ENCODE data around the gene ICE2.

Gene ICE2

GRCh38 chr15:60514261-60514881 is 35.4 kb upstream of the ICE2 start:
- Histone ChIP-seq H3K9me3 (ENCODE audit: insufficient read depth, low read length) (no peaks in the 10 kb centered on the region), H3K79me2 (ENCODE audit: insufficient read depth, low read length) (no peaks in the 10 kb centered on the region), H3K9me2 (replicated peaks; ENCODE audit: insufficient read depth, low read length) (no peaks in the 10 kb centered on the region), H4K20me1 (ENCODE audit: low read depth, low read length) (no peaks in the 10 kb centered on the region), H2AFZ (ENCODE audit: low read depth, low read length, severe bottlenecking) (no peak overlapping the region), H3K27ac (ENCODE audit: low read depth, low read length) (no peak overlapping the region), H3K9ac (ENCODE audit: low read length) (no peak overlapping the region), H3K4me3 (ENCODE audit: insufficient read depth, low read length, poor library complexity, severe bottlenecking) (no peak overlapping the region), H3K4me2 (ENCODE audit: low read depth, low read length, poor library complexity, severe bottlenecking) (no peak overlapping the region), H3K36me3 (ENCODE audit: low read length) (no peaks in the 10 kb centered on the region), H3K27me3 (ENCODE audit: low read length) (no peaks in the 10 kb centered on the region), H3F3A (ENCODE audit: insufficient read depth) (no peaks in the 10 kb centered on the region)
- TF ChIP-seq CTCF (IDR thresholded peaks at IDR 0.05; ENCODE audit: insufficient read depth, low read length, poor library complexity, severe bottlenecking) (no peak), EZH2phosphoT487 (conservative IDR thresholded peaks at IDR 0.05; ENCODE audit: low read length) (no peak)

GRCh38 chr15:60513676-60514075 is 34.7 kb upstream of the ICE2 start:
- Histone ChIP-seq H3K79me2 (ENCODE audit: insufficient read depth, low read length) (no peaks in the 10 kb centered on the region), H3K9me2 (replicated peaks; ENCODE audit: insufficient read depth, low read length) (no peaks in the 10 kb centered on the region), H3K9me3 (ENCODE audit: insufficient read depth, low read length) (no peaks in the 10 kb centered on the region), H3K27ac (ENCODE audit: low read depth, low read length) (no peak overlapping the region), H3F3A (ENCODE audit: insufficient read depth) (no peaks in the 10 kb centered on the region), H3K9ac (ENCODE audit: low read length) (no peak overlapping the region), H2AFZ (ENCODE audit: low read depth, low read length, severe bottlenecking) (no peak overlapping the region), H3K27me3 (ENCODE audit: low read length) (no peaks in the 10 kb centered on the region), H3K4me2 (ENCODE audit: low read depth, low read length, poor library complexity, severe bottlenecking) (no peak overlapping the region), H4K20me1 (ENCODE audit: low read depth, low read length) (no peaks in the 10 kb centered on the region), H3K36me3 (ENCODE audit: low read length) (no peaks in the 10 kb centered on the region), H3K4me3 (ENCODE audit: insufficient read depth, low read length, poor library complexity, severe bottlenecking) (no peak overlapping the region)
- TF ChIP-seq CTCF (IDR thresholded peaks at IDR 0.05; ENCODE audit: insufficient read depth, low read length, poor library complexity, severe bottlenecking) (no peak), EZH2phosphoT487 (conservative IDR thresholded peaks at IDR 0.05; ENCODE audit: low read length) (no peak)

DNA sequence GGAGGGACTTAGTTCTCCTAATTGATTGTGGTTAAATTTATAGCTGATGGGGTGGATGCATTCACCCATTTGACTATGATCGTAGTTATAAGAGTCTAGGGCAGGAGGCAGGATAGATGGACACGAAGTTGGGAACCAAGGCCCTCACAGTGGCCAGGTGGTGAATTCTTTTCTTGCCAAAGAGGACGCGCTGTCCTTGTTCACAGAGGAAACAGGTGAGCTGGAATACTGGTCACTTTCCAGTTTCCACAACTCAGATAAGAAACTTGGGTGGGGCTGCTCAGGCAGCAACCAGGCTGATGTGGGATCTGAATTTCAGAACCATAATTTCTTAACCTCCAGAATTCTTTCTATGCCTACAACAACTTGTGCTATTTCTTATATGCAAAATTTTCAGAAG is 34.0 kb upstream of the ICE2 start:
- no peak overlapping the region for H3K4me2 ChIP-seq (ENCODE audit: low read depth, low read length, poor library complexity, severe bottlenecking)
- H3K4me3 ChIP-seq (ENCODE audit: insufficient read depth, low read length, poor library complexity, severe bottlenecking), result no peak overlapping the region
- H3F3A ChIP-seq (ENCODE audit: insufficient read depth), result no peaks in the 10 kb centered on the region
- H3K36me3 ChIP-seq (ENCODE audit: low read length), result no peaks in the 10 kb centered on the region
- no peaks in the 10 kb centered on the region for H3K79me2 ChIP-seq (ENCODE audit: insufficient read depth, low read length)
- H3K9me3 ChIP-seq (ENCODE audit: insufficient read depth, low read length), result no peaks in the 10 kb centered on the region
- no peaks in the 10 kb centered on the region for H4K20me1 ChIP-seq (ENCODE audit: low read depth, low read length)
- H3K9me2 ChIP-seq (replicated peaks; ENCODE audit: insufficient read depth, low read length), result no peaks in the 10 kb centered on the region
- no peak overlapping the region for H3K27ac ChIP-seq (ENCODE audit: low read depth, low read length)
- no peak for TF ChIP-seq CTCF (IDR thresholded peaks at IDR 0.05; ENCODE audit: insufficient read depth, low read length, poor library complexity, severe bottlenecking)
- no peak for TF ChIP-seq EZH2phosphoT487 (conservative IDR thresholded peaks at IDR 0.05; ENCODE audit: low read length)
- no peaks in the 10 kb centered on the region for H3K27me3 ChIP-seq (ENCODE audit: low read length)
- H2AFZ ChIP-seq (ENCODE audit: low read depth, low read length, severe bottlenecking), result no peak overlapping the region
- no peak overlapping the region for H3K9ac ChIP-seq (ENCODE audit: low read length)

Data from SU-DHL-6 (cell line).